GM19455 (cell line): ENCODE data around the gene TRA2B.

Source experiments
- ATAC-seq: cut with Tn5 transposase; IDR thresholded peaks from one replicate; pipeline ENCODE4 v1.9.1; 2021; ENCODE audit not compliant: unreplicated experiment

TRA2B gene

GRCh38 chr3:185954366-185954723, 16.5 kb upstream of the TRA2B start:
- ATAC-seq = no peak

GRCh38 chr3:185950728-185951127, 12.9 kb upstream of the TRA2B start:
- ATAC-seq = no peak

GRCh38 chr3:185949515-185949914, 11.7 kb upstream of the TRA2B start:
- ATAC-seq = no peak

GRCh38 chr3:185948292-185948691, 10.5 kb upstream of the TRA2B start:
- ATAC-seq = no peak

- peak; percentile 35 for ATAC-seq
These were observed 5.9 kb upstream of the TRA2B start for GRCh38 chr3:185943760-185944106.

- ATAC-seq = peak; percentile 95
These were observed 5.3 kb upstream of the TRA2B start for GRCh38 chr3:185942907-185943759.

- ATAC-seq = no peak
These were observed 4.6 kb upstream of the TRA2B start for GRCh38 chr3:185942396-185942795.

GRCh38 chr3:185940951-185941350, 3.1 kb upstream of the TRA2B start:
- no peak for ATAC-seq

- no peak for ATAC-seq
These were observed 1.9 kb upstream of the TRA2B start for GRCh38 chr3:185939721-185940120.

GRCh38 chr3:185936814-185937688, 763 bp downstream of the TRA2B start:
- peak; percentile 45 for ATAC-seq

- ATAC-seq = no peak
These were observed 1.6 kb downstream of the TRA2B start for GRCh38 chr3:185936273-185936629.

- no peak for ATAC-seq
These were observed 2.1 kb downstream of the TRA2B start for GRCh38 chr3:185935465-185936272.

- ATAC-seq = no peak
These were observed 2.9 kb downstream of the TRA2B start for GRCh38 chr3:185934767-185935464.

GRCh38 chr3:185934174-185934557, 3.6 kb downstream of the TRA2B start:
- ATAC-seq = no peak

GRCh38 chr3:185933374-185934173, 4.2 kb downstream of the TRA2B start:
- ATAC-seq = no peak

GRCh38 chr3:185931777-185932612, 5.8 kb downstream of the TRA2B start:
- no peak for ATAC-seq

GRCh38 chr3:185930393-185931107, 7.3 kb downstream of the TRA2B start:
- no peak for ATAC-seq
